ENCODE results near the gene RSPRY1. TPM values are rescaled to one million over a fixed set of nuclear protein-coding genes. Genes with fewer than 3 reads are reported as not detected.
"Not testable (repeated sequence)": the region's sequence is repeated elsewhere in the genome, so short reads cannot be mapped to it uniquely, and the experiment has no call there.

Gene RSPRY1
- total RNA-seq, 2 donors from 2014 or later = 17.0 to 17.2 TPM

- Histone ChIP-seq H3K4me3 (no peak overlapping the region), H3K4me1 (peaks cover 0 to 10% of the 10 kb centered on the region in 2 donors), H3K9me3 (no peaks in the 10 kb centered on the region), H3K36me3 (no peaks in the 10 kb centered on the region), H3K27ac (no peak overlapping the region), H3K27me3 (no peaks in the 10 kb centered on the region)
- DNase-seq (ENCODE audit: low spot score) = no peak
- TF ChIP-seq CTCF (IDR thresholded peaks at IDR 0.05) = no peak
Observed at GRCh38 chr16:57196753-57197152, 10.6 kb downstream of the RSPRY1 start.

GRCh38 chr16:57200321-57200720 is 14.2 kb downstream of the RSPRY1 start:
- not testable (repeated sequence) for DNase-seq (ENCODE audit: low spot score); H3K27ac ChIP-seq; H3K9me3 ChIP-seq; H3K4me3 ChIP-seq; H3K4me1 ChIP-seq; H3K27me3 ChIP-seq; H3K36me3 ChIP-seq

- H3K27me3 ChIP-seq; DNase-seq (ENCODE audit: low spot score); H3K4me3 ChIP-seq; H3K4me1 ChIP-seq; H3K9me3 ChIP-seq; H3K27ac ChIP-seq: not testable (repeated sequence)
- peaks cover 14% of the 10 kb centered on the region for H3K36me3 ChIP-seq
Observed at GRCh38 chr16:57200926-57201325, 14.8 kb downstream of the RSPRY1 start.

GRCh38 chr16:57202095-57202886 is 16.2 kb downstream of the RSPRY1 start:
- no peak overlapping the region for H3K27ac ChIP-seq
- H3K27me3 ChIP-seq = no peaks in the 10 kb centered on the region
- H3K36me3 ChIP-seq = peaks cover 26% of the 10 kb centered on the region
- no peak for DNase-seq (ENCODE audit: low spot score)
- TF ChIP-seq CTCF (IDR thresholded peaks at IDR 0.05) = no peak
- no peak overlapping the region for H3K4me3 ChIP-seq
- no peaks in the 10 kb centered on the region for H3K9me3 ChIP-seq
- no peaks in the 10 kb centered on the region for H3K4me1 ChIP-seq

GRCh38 chr16:57203451-57203850 is 17.3 kb downstream of the RSPRY1 start:
- TF ChIP-seq CTCF (IDR thresholded peaks at IDR 0.05) = no peak
- no peak overlapping the region for H3K27ac ChIP-seq
- DNase-seq (ENCODE audit: low spot score) = no peak
- no peaks in the 10 kb centered on the region for H3K27me3 ChIP-seq
- H3K4me1 ChIP-seq = no peaks in the 10 kb centered on the region
- H3K4me3 ChIP-seq = no peak overlapping the region
- peaks cover 34% of the 10 kb centered on the region for H3K36me3 ChIP-seq
- no peaks in the 10 kb centered on the region for H3K9me3 ChIP-seq

- H3K27me3 ChIP-seq = no peaks in the 10 kb centered on the region
- no peaks in the 10 kb centered on the region for H3K9me3 ChIP-seq
- no peak overlapping the region for H3K4me3 ChIP-seq
- peaks cover 43% of the 10 kb centered on the region for H3K36me3 ChIP-seq
- H3K4me1 ChIP-seq = no peaks in the 10 kb centered on the region
- TF ChIP-seq CTCF (IDR thresholded peaks at IDR 0.05) = no peak
- no peak for DNase-seq (ENCODE audit: low spot score)
- no peak overlapping the region for H3K27ac ChIP-seq
Observed at GRCh38 chr16:57204675-57205074, 18.5 kb downstream of the RSPRY1 start.

- H3K27ac ChIP-seq = no peak overlapping the region
- DNase-seq (ENCODE audit: low spot score) = no peak
- H3K4me1 ChIP-seq = no peaks in the 10 kb centered on the region
- TF ChIP-seq CTCF (IDR thresholded peaks at IDR 0.05) = no peak
- H3K27me3 ChIP-seq = no peaks in the 10 kb centered on the region
- H3K4me3 ChIP-seq = no peak overlapping the region
- peaks cover 82% of the 10 kb centered on the region for H3K36me3 ChIP-seq
- H3K9me3 ChIP-seq = no peaks in the 10 kb centered on the region
Observed at GRCh38 chr16:57208926-57209325, 22.8 kb downstream of the RSPRY1 start.

Data from right atrium auricular region (tissue), 2 donors.